GM15510 (cell line): ENCODE measurements around the gene FLT1.

Source experiments
- POLR2A ChIP-seq: IDR thresholded peaks from 3 replicates; pipeline ENCODE4 v1.6.1; 2011; ENCODE audit warnings: borderline replicate concordance; ENCODE audit not compliant: insufficient read length; ENCODE audit errors: extremely low read depth

The FLT1 gene

DNA sequence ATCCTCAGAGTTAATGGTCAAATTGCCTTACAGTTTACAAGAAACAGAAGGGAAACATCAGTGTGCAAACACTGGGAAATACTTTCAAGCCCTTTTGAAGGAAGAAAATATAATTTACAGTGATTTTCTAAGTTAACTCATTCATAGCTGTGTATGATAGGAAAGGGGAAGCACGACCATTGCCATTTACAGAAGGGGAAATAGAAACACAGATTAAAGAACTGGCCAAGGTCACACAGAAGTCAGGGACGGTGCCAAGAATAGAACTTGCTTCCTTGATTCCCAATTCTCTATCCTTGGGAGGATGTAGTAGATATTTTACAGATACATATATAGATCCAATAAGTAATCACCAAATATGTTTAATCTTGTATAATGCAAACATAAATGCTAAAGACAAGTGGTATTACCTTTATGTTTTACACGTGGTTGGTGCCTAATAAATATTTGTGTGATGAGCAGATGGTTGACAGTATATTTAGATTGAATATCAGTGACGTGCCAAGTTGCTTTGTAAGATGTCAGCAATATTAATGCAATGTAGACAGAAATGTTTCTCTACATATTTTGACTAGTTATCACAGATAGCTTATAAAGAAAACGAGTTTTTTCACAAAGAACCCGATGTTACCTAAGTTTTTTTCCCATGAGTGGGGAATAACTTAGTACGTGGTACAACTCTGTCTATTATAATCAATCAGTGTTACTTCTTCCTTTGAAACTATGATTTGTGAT, 73.1 kb downstream of the FLT1 start:
- TF ChIP-seq POLR2A: no peak

DNA sequence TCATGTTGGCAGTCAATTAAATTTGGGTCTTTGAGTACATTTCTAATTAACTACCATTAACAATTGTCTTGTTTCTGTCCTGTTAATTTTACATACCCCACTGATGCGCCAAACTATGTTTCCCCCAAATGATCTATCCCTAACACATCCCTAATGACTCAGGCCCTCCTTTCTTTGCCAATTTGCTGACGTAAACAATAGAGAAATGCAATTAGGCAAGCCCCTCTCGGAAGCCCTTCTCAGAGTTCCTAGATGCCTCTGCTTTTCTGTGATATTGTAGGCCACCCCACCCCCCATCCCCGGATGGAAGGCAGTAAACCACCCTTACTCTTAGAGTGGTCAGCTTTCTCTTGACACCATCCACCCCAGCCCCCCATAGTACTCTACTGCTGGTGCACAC, 74.2 kb downstream of the FLT1 start:
- no peak for TF ChIP-seq POLR2A

- TF ChIP-seq POLR2A: no peak
These were observed 78.9 kb downstream of the FLT1 start for GRCh38 chr13:28415994-28416421.

DNA sequence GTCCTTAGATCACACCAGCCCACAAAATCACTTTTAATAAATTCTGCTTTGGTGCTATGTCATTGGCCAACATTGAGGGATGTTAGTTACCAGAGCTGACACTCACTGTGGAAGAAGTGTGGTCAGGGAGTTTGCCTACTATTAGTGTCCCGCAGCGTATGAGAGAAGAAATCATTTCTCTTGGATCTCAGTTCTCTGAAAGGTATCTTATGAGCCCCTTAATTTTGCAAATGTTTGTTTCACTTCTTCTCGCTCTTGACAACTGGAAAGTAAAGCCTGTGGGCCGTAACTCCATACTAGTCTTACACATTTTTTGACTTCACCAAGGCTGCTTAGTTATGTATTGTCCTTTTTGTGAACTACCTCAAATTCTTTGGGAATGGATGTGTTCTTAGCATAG, 80.9 kb downstream of the FLT1 start:
- TF ChIP-seq POLR2A: no peak

GRCh38 chr13:28412981-28413380, 81.9 kb downstream of the FLT1 start:
- no peak for TF ChIP-seq POLR2A

- TF ChIP-seq POLR2A: no peak
These were observed 83.0 kb downstream of the FLT1 start for GRCh38 chr13:28411831-28412353.

GRCh38 chr13:28410096-28410495, 84.8 kb downstream of the FLT1 start:
- no peak for TF ChIP-seq POLR2A

GRCh38 chr13:28409648-28410047, 85.3 kb downstream of the FLT1 start:
- no peak for TF ChIP-seq POLR2A

- no peak for TF ChIP-seq POLR2A
These were observed 86.1 kb downstream of the FLT1 start for GRCh38 chr13:28408863-28409262.

GRCh38 chr13:28408235-28408848, 86.6 kb downstream of the FLT1 start:
- no peak for TF ChIP-seq POLR2A

DNA sequence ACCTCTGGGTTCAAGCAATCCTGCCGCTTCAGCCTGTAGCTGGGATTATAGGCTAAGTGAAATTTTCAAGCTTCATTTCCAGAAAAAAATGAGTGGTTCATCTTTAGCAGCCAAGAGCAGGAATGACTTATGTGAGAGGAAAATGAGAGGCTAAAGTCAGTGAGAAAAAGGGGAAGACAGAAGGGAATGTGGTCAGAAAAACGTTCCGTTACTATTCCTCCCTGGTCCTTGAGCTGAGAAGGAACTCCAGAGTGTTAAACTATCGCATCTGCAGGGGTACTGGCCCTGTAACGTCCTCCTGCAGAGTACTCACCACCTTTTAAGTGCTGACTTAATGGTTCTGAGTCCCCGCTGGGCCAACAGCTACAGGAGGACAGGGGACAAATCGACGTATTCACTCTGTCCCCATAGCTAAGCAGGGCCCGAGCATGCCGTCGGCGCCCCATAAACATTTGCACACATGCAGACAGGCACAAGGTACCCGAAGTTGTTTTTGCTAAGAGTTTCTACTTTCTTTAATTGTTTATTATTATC, 88.1 kb downstream of the FLT1 start:
- TF ChIP-seq POLR2A: no peak

GRCh38 chr13:28402057-28402381, 92.9 kb downstream of the FLT1 start:
- no peak for TF ChIP-seq POLR2A

DNA sequence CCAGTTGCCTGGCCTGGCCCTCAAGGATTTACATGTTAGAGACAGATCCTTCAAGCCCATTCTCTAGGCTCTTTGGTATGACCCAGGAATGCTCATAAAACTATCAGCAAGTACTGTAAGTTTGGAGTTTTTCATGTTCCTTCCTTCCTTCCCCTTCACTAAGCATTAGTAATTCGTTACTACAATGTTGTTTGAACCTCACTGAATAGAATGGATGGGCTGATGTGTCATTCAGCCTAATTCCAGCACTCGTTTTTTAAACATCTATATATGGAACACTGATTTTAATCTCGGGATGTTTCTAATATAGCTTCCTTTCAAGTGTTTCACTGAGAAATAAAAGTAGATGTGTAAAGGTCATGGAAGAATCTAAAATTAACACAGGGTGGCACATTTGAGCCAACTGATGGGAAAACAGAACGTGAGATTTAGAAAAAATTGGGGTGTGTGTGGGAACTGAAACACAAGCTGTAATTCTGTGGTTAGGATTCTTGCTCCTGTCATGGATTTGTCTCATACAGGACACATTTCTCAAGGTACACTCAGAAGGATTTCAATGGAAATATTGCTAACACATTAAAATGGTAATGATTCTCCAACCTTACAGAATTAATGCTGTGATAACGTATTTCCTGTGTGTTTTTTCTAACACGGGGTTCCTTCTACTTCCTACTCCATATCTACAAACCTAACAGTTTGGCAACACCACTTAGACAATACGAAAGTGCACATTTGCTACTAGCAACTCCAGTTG, 93.4 kb downstream of the FLT1 start:
- TF ChIP-seq POLR2A: no peak

DNA sequence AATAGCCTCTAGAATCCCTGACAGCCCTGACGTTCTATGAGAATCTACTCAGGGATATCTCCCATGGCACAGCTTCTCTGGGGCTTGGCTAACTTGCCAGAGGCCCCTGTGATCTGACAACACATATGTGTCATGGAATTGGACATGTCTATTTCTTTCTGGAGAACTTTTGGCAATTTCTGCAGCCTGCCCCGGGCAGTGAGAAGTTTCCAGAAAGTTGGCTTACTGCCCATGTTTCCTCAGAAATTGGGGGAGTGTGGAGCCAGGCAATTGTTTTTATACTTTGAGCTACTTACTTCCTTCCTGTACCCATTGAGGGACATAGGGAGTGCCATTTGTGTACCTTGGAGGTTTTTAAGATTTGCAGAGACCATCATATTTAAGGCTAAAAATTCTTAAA, 98.9 kb downstream of the FLT1 start:
- TF ChIP-seq POLR2A: no peak

DNA sequence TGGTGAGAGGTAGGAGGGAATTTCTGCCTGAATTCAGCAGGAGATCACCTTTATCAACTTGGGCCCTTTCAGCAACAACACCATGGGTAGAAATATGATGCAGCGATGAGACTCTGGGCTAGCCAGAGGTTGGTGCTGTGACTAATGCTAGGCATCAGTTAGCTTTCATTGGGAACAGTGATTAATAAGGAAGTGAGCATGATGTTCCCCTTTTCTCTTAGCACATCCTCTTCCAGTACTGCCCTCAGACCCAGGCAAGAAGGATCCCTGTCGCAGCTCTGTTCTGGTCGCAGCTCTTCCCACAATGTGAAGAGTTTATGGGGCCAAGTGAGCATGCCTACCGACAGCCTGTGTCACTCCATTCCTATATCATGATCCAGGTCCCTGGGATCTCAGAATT, 100.5 kb downstream of the FLT1 start:
- TF ChIP-seq POLR2A: no peak
